Transverse colon (tissue), 4 donors: ENCODE measurements around the gene SSBP4.

Experiments used
- CTCF ChIP-seq, 5 experiments: fragments of 200-600 bp in 3 of 5; fragments of 450-650 bp in 2 of 5; sonication (generic) in 3 of 5; IDR thresholded peaks; 1 replicate in 2 of 5; 2 replicates in 3 of 5; pipeline ENCODE4 v1.5.1; 2016 to 2017; ENCODE audit warnings: antibody characterized with exemption in 5 of 5, inconsistent platforms in 3 of 5, mild to moderate bottlenecking in 2 of 5, moderate library complexity in 1 of 5
- POLR2A ChIP-seq: fragments of 450-650 bp; IDR thresholded peaks from one replicate; pipeline ENCODE4 v1.6.1; 2016; ENCODE audit warnings: antibody characterized with exemption, mild to moderate bottlenecking, moderate library complexity
- POLR2AphosphoS5 ChIP-seq, 3 donors: sonication (generic); formaldehyde crosslinking; IDR thresholded peaks; one replicate each; pipeline ENCODE4 v1.6.1; 2016; ENCODE audit warnings: antibody characterized with exemption in 3 of 3

DNA sequence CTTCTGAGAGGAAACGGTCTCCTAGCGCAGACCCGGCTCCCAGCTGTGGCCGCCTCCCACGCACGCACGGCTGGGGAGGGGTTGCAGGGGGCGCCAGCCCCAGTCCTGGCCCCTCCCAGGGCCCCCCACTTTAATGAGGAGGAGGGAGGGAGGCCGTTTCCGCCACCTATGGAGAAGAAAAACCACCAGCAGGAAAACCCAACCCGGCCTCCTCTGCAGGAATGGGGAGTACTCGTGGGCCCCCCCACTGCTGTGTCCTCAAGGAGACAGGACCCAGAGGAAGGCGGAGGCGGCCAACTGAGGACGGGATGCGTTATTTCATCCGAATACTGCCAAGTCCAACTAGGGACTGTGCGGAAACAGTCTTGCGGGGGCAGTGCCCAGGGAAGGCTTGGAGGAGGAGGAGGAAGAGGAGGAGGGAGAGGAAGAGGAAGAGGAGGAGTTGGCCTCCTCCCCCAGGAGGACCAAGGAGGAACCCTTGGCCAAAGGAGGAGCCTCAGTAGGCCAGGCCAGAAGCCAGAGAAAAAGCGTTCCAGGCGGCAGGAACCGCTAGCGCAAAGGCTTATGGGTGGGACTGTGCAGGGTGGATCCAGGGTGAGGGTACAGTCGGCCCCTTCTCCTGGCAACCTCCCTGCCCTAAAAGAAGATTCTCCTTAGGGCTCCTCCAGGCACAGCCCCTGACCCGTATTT lies 3.9 kb upstream of the SSBP4 start:
- TF ChIP-seq CTCF (IDR thresholded peaks at IDR 0.05), result no peak
- peak; percentile 40 to 66 (median 58) for TF ChIP-seq POLR2AphosphoS5 (IDR thresholded peaks at IDR 0.05)
- no peak for TF ChIP-seq POLR2A
